Keratinocyte (primary cell): Measurements from ENCODE around the gene PRKAG2.

ENCODE experiments used
- CTCF ChIP-seq, 3 experiments: IDR thresholded peaks in 1 of 3; conservative IDR thresholded peaks in 1 of 3; optimal IDR thresholded peaks in 1 of 3; 2 replicates in 2 of 3; 3 replicates in 1 of 3; pipeline versions ENCODE3 to v1.5.1; 2011; ENCODE audit warnings: low read length in 3 of 3, mild to moderate bottlenecking in 3 of 3, moderate library complexity in 2 of 3, control low read depth in 1 of 3, inconsistent platforms in 1 of 3; ENCODE audit not compliant: insufficient read depth in 2 of 3; ENCODE audit errors: extremely low read depth in 1 of 3
- EZH2 ChIP-seq: IDR thresholded peaks from one replicate; pipeline ENCODE4 v1.6.1; 2012; ENCODE audit warnings: inconsistent platforms, mild to moderate bottlenecking, low read length, moderate library complexity

- no peak for TF ChIP-seq CTCF (optimal IDR thresholded peaks at IDR 0.05 in 1 of 3, IDR thresholded peaks at IDR 0.05 in 1 of 3, conservative IDR thresholded peaks at IDR 0.05 in 1 of 3; ENCODE audit: extremely low read depth in 1 of 3, insufficient read depth in 2 of 3, low read length in 3 of 3)
- TF ChIP-seq EZH2, result no peak
Measured at GRCh38 chr7:151630358-151630757, 246.6 kb downstream of the PRKAG2 start.
